HG02852 (cell line): ENCODE data around the gene EPN1.

Experiments
- ATAC-seq: cut with Tn5 transposase; IDR thresholded peaks from one replicate; pipeline ENCODE4 v1.9.1; 2021; ENCODE audit warnings: mild to moderate bottlenecking, moderate library complexity; ENCODE audit not compliant: unreplicated experiment

EPN1 gene

GRCh38 chr19:55674841-55675660 lies at the start of gene EPN1:
TSS of gene EPN1 (plus strand) at chr19:55675226. CDS start at chr19:55678628, 3,402 bp downstream.
- ATAC-seq, result peak; percentile 62

GRCh38 chr19:55626350-55626749 lies 48.7 kb upstream of the EPN1 start:
- ATAC-seq, result no peak

GRCh38 chr19:55632463-55632834 lies 42.6 kb upstream of the EPN1 start:
- ATAC-seq, result no peak

DNA sequence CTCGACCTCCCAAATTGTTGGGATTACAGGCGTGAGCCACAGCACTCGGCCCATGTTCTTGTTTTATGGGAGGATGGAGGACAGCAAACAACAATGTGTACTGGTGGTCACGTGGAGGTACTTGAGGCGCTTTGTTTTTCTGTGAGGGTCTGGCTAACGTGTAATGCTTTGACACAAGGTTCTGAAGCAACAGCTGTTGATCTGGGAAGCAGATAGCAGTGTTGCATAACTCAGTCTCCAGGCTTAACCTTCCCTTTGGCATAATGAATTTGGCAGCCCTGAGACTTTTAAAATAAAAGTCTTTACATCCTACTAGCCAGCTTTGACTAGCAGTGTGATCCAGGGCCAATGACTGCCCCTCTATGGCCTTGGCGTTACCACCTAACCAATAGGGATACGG lies 41.2 kb upstream of the EPN1 start:
- ATAC-seq, result no peak

DNA sequence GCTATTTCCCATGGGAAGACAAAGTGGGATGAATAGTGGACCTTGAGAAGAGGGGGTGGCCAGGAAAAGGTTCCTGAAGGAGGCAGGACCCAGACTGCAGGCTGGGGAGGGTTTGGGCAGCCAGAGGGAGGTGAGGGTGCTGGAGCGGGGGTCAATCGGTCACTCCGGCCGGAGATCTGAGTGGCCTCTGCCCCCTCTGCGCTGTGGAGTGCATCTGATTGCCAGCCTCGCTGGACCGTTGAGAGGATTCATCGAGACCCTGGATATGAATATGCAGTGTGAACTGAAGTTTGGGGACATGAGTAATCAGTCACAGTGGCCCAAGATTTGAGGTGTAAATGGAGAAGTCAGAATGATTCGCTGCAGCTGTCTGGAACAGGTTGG lies 39.7 kb upstream of the EPN1 start:
- no peak for ATAC-seq

DNA sequence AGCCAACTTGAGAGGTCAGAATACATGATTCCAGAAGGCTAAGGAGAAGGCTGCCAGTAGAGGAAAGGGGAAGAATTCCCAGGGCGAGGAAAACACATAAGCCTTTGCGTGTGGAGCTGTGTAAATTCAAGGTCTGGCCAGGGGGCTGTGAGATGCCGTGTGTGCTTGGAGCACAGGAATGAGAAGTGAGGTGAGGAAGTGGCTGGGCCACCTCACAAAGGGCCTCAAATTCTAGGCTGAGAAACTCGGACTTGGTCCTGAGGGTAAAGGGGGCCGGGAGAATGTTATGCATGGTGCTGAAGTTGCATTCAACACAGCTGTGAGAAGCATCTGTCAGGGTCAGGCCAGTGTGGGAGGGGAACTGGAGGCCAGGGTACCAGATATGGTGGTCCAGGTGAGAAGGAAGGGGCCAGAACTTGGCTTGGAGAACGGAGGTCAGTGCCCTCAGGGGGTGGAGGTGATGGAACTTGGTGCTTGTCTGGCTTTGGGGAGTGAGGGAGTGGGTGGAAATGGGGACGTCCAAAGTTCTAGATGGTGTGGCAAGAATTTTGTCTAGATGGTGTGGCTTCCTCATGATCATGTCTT lies 39.1 kb upstream of the EPN1 start:
- no peak for ATAC-seq

GRCh38 chr19:55636723-55637122 lies 38.3 kb upstream of the EPN1 start:
- no peak for ATAC-seq

- no peak for ATAC-seq
Measured at GRCh38 chr19:55637534-55637933, 37.5 kb upstream of the EPN1 start.

GRCh38 chr19:55638864-55639359 lies 36.1 kb upstream of the EPN1 start:
- ATAC-seq, result no peak

DNA sequence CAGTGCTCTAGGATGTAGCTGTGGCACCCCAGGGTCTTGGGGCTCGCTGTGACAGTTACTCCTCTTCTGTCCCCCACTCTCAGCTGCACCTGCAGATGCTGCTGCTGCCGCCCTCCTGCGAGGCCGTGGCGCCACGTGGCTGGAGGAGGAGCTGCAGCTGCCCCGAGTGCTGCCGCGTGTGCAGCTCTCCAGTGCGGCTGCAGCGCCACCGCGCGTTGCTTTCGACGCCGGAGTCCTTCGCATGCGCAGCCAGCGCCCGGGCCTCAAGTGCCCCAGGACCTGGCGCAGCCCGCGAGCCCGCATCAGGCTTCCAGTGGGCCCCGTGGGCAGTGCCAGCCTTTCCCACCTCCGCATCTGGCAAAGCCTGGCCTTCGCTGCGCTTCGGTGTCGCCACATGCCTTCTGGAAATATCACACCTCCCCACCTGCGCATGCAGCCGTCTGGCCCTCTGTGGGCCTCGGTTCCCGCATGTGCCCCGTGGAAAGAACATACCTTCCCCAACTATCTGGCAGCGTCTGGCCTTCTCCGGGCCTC lies 34.9 kb upstream of the EPN1 start:
- ATAC-seq, result no peak

DNA sequence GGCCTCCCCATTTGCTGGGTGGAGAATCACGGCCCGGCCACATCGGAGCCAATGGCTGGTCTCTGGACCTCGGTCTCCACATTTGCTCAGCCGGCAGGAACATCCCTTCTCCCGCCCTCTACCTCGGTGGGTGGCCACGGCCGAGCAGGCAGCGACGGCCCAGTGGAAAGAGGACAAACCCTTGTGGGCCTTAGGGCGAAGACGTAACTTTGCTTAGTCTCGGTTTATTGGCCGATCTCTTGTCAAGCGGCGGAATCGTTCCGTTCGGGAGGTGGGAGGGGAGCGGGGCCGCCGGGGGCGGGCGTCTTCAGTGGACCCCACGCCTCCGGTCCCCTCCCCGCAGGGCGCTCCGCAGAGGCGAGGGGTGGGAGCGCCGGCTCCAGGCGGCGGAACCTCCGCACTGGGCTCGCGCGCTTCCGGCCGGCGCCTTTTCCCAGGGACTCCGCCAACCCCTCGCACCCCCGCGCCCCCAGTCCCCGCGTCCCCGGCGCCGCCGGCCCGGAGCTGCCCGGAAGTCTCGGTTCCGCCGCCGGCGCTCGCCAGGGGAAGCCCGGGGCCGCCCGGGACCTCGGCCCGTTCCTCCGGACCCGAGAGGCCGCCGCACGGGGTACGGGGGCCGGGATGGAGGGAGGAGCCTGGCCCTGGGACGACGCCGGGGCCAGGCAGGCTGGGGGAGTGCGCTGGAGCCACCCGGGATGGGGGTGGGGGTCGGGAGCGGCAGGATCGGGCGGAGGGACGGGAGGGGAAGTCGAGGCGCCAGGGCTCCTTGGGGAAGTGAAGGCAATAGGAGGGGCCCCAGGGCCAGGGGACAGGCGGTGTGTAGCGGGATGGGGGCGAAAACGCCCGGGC lies 34.2 kb upstream of the EPN1 start, which contains the start of gene ZNF580:
Gene ZNF580, plus strand, starts transcription at position 426 of the 849 bp plus-strand sequence. CDS start 1,507 bp downstream, outside the sequence.
- ATAC-seq, result peak; percentile 31

- no peak for ATAC-seq
Measured at GRCh38 chr19:55641426-55642152, 33.4 kb upstream of the EPN1 start.

DNA sequence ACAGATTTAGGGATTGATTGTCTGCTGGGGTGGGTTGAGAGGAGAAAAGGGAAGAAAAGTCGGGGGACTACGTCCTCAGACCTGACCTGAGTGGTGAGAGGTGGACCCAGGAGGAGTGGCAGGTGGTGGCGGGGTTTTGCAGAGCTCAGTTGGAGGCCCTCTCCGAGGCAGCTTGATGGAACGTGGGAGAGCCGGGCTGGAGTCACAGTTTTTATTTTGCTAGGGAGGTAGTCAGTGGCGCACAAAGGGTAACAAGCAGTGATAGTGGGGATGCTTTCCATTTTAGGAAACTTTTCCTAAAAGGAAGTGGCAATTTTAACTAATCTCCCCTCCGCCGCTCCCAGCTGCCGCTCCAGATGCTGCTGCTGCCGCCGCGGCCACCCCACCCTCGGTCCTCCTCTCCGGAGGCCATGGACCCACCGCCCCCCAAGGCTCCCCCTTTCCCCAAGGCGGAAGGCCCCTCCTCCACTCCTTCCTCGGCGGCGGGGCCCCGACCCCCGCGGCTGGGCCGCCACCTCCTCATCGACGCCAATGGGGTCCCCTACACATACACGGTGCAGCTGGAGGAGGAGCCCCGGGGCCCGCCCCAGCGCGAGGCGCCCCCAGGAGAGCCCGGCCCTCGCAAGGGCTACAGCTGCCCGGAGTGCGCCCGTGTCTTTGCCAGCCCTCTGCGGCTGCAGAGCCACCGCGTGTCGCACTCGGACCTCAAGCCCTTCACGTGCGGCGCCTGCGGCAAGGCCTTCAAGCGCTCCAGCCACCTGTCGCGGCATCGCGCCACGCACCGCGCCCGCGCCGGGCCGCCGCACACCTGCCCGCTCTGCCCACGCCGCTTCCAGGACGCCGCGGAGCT lies 32.6 kb upstream of the EPN1 start:
- ATAC-seq, result no peak

DNA sequence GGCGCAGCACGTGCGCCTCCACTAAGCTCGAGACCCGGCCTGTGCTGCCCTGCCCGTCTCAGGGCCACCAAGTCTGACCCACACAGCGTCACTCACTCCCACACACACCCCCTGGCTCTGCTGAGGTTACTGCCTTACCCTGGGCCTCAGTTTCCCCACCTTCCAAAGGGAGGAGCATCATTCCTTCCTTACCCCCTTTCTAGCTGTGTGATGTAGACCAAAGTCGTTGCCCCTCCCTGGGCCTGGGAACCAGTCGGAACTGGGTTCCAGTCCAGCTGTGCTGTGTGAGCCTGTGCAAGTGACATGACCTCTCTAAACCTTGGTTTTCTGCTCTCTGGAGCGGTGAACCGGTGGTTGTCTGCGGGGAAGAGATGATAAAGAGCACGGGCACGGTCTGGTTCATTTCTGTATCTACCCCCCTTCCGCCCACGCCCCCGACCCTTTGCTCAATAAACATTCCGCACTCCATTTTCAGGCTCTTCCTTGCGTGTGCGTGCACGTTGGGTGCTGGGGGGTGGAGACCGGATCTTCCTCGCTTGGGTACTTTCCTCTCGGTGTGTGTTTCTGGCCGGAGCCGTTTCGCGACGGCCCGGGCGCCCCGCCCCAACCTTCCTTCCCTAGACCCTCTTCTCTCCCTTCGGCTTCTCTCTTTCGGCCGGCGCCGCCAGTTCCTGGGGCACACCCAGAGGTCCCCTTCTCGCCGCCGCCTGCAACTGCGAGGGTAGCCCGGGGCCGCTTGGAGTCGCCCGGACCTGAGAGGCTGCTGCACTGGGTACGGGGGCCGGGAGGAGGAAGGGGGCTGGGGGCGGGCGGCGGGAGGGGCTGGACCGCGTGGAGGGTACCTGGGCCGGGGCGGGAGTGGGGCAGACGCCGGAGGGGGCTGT lies 31.8 kb upstream of the EPN1 start, which contains the start of gene ZNF581:
Gene ZNF581, plus strand, starts transcription at position 647 of the 884 bp plus-strand sequence. CDS start 923 bp downstream, outside the sequence.
- ATAC-seq, result no peak

GRCh38 chr19:55643887-55644176 lies 31.2 kb upstream of the EPN1 start:
- ATAC-seq, result no peak

- ATAC-seq, result no peak
Measured at GRCh38 chr19:55644191-55644833, 30.7 kb upstream of the EPN1 start.

DNA sequence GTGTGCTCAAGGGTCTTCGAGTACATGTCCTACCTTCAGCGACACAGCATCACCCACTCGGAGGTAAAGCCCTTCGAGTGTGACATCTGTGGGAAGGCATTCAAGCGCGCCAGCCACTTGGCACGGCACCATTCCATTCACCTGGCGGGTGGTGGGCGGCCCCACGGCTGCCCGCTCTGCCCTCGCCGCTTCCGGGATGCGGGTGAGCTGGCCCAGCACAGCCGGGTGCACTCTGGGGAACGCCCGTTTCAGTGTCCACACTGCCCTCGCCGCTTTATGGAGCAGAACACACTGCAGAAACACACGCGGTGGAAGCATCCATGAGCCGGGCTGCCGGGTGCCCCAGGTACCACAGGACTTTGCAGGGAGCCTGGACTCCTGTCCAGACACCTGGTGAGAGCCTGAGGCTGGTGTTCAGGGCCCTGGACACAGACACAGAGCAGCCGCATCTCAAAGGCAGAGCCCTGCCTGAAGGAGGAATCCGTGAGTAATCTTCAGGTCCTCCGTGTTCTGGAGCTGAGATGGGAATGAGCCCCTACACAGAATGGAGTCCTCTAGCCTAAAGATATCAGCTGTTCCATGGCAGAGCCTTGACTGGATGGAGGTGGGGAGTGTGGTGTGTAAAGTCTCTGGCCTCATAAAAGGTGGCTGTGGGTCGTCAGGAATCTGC lies 30.0 kb upstream of the EPN1 start:
- ATAC-seq, result no peak

DNA sequence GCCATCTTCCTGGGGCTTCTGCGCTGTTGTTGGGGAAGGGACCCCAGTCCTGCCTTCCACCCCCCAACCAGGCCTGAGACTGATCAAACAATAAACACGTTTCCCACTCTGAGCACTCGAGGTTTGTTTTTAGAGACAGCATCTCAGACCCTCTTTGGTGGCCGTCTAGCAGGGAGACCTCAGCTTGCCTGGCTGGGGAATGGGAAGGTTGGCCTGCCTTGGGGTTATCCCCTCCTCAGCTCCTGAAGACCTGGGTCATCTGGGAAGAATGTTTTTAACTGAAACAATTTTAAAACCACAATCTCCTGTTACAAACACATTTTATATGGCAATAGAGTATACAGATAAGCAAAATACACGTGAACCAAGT lies 29.5 kb upstream of the EPN1 start:
- ATAC-seq, result no peak
